BJ (cell line): ENCODE results near the gene FRAS1. TPM values are rescaled to one million over a fixed set of nuclear protein-coding genes. Genes with fewer than 3 reads are reported as not detected.
"Not testable (repeated sequence)": the region's sequence is repeated elsewhere in the genome, so short reads cannot be mapped to it uniquely, and the experiment has no call there.

Experiments
- CTCF ChIA-PET: fragments of 350-600 bp; formaldehyde crosslinking; extraction: SDS; loops from one replicate; lab custom pipeline; 2021; ENCODE audit warnings: antibody characterized with exemption, inconsistent platforms; lab: Yijun Ruan, JAX
- POLR2A ChIA-PET: fragments of 300-600 bp; sonication (Branson Sonifier 250); formaldehyde crosslinking; extraction: SDS; loops from one replicate; lab custom pipeline; 2021; ENCODE audit warnings: antibody characterized with exemption; lab: Charles Lee
- DNase-seq: peaks from one replicate; pipeline ENCODE4 v3.0.0-alpha.2; 2011; ENCODE audit warnings: low read depth
- H3K27me3 ChIP-seq: 2 replicates; pipeline ENCODE4 v1.6.0; 2011; ENCODE audit warnings: low read length; ENCODE audit not compliant: control insufficient read depth, insufficient read depth
- H3K36me3 ChIP-seq: 2 replicates; pipeline ENCODE4 v1.5.1; 2011; ENCODE audit warnings: low read length; ENCODE audit not compliant: control insufficient read depth, insufficient read depth
- H3K4me3 ChIP-seq: 2 replicates; pipeline ENCODE4 v1.5.1; 2011; ENCODE audit warnings: low read depth, mild to moderate bottlenecking, control low read depth, low read length
- CTCF ChIP-seq: IDR thresholded peaks from 2 replicates; pipeline ENCODE4 v1.5.1; 2011; ENCODE audit warnings: low read depth, mild to moderate bottlenecking, control low read depth, inconsistent platforms, low read length, moderate library complexity; ENCODE audit not compliant: insufficient read depth
- polyA plus RNA-seq: library from polyadenylated mRNA; depleted of rRNA; stranded (reverse); fragments of >200 nt; gene quantifications from 2 replicates; pipeline ENCODE4 v1.2.3, GENCODE V29; 2011

FRAS1 gene
- polyA plus RNA-seq, 1 experiment = 4.4 TPM

DNA sequence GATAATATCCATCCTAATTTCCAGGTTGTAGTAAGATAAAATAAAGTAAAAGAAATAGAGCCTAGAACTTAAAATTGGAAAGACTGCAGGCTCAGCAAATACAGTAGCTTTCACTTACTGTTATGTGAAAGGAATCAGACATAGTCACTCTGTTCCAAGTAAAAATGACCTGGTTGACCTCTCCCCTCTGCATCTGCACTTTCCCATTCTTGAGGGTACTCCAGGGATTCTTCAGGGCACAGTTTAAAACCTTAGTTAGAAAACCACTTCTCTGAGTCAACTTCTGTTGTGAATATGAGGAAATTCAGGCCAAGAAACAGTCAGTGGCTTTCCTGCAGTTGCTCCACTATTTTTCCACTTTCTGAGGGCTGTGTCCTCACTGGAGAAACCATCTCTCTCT, 42.9 kb downstream of the FRAS1 start:
- TF ChIP-seq CTCF = no peak
- Histone ChIP-seq H3K4me3 (no peak overlapping the region), H3K27me3 (no peaks in the 10 kb centered on the region), H3K36me3 (no peaks in the 10 kb centered on the region)
- CTCF ChIA-PET = interaction anchor here (0.9 kb wide), 1 partner anchor 19 kb away, joined by 3 read pairs; no protein-coding TSS in a partner anchor
- no peak for DNase-seq
- POLR2A ChIA-PET = no interaction called here

GRCh38 chr4:78119698-78120097, 62.6 kb downstream of the FRAS1 start:
- no peak for TF ChIP-seq CTCF
- no peak for DNase-seq
- Histone ChIP-seq H3K4me3 (no peak overlapping the region), H3K36me3 (no peaks in the 10 kb centered on the region), H3K27me3 (no peaks in the 10 kb centered on the region)
- ChIA-PET CTCF (interaction anchor here (1.0 kb wide), 1 partner anchor 17 kb away, joined by 3 read pairs; no protein-coding TSS in a partner anchor), POLR2A (no interaction called here)

- ChIA-PET CTCF (interaction anchor here (0.7 kb wide), 1 partner anchor 46 kb away, joined by 3 read pairs; no protein-coding TSS in a partner anchor), POLR2A (no interaction called here)
- no peak for DNase-seq
- Histone ChIP-seq H3K4me3 (no peak overlapping the region), H3K36me3 (no peaks in the 10 kb centered on the region), H3K27me3 (no peaks in the 10 kb centered on the region)
- no peak for TF ChIP-seq CTCF
These were observed 63.2 kb downstream of the FRAS1 start for GRCh38 chr4:78120144-78120880.

DNA sequence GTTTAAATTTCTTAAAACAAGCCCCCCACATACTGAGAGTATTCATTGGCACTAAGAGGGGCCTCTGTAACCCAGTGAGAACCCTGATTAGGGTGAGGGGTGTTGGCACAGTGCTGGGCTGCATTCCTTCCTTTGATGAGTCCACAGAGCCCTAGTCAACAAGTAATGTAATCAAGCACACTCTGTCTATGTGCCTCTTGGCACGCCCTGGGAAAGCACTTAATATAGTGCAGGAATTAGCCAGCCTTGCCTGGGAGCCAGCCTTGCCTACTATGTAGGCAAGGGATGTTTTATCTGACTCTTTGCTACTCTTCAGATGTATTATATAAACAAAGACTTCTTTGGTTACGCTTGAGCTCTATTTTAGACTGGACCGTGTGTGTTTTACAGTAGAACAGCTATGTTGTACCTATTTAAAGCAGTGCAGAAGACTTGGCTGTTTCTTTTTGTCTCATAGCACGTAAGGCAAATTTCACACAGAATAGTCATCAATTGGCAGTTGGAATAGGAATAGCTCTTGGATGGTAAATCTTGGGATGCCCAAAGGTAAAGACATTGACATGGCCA, 64.3 kb downstream of the FRAS1 start:
- no peak for DNase-seq
- TF ChIP-seq CTCF = no peak
- CTCF ChIA-PET = interaction anchor here (0.6 kb wide), 1 partner anchor 103 kb away, joined by 4 read pairs; no protein-coding TSS in a partner anchor
- POLR2A ChIA-PET = no interaction called here
- Histone ChIP-seq H3K36me3 (no peaks in the 10 kb centered on the region), H3K27me3 (no peaks in the 10 kb centered on the region), H3K4me3 (no peak overlapping the region)

GRCh38 chr4:78125834-78126331, 68.8 kb downstream of the FRAS1 start:
- POLR2A ChIA-PET, CTCF ChIA-PET, H3K27me3 ChIP-seq, DNase-seq, H3K36me3 ChIP-seq, H3K4me3 ChIP-seq: not testable (repeated sequence)
